HepG2 (cell line): Measurements from ENCODE around the gene PIGL. TPM values are rescaled to one million over a fixed set of nuclear protein-coding genes. Genes with fewer than 3 reads are reported as not detected.

Experiments used
- AGO1 ChIP-seq: fragments of 200-400 bp; formaldehyde crosslinking; IDR thresholded peaks from 2 replicates; pipeline ENCODE4 v1.6.1; 2017; ENCODE audit warnings: mild to moderate bottlenecking, low read depth, low read length, moderate library complexity; ENCODE audit not compliant: poor library complexity, severe bottlenecking
- BORCS8-MEF2B ChIP-seq: sonication (generic); formaldehyde crosslinking; IDR thresholded peaks from 2 replicates; pipeline ENCODE4 v1.8.0; 2022; ENCODE audit warnings: mild to moderate bottlenecking, missing genetic modification reagents
- CTCF ChIP-seq: sonication (generic); formaldehyde crosslinking; IDR thresholded peaks from 2 replicates; pipeline ENCODE4 v1.5.0; 2020; ENCODE audit warnings: mild to moderate bottlenecking, missing genetic modification reagents, moderate library complexity
- HNF4A ChIP-seq: sonication (generic); formaldehyde crosslinking; IDR thresholded peaks from 2 replicates; pipeline ENCODE4 v1.4.0; 2020; ENCODE audit warnings: missing genetic modification reagents
- MTA1 ChIP-seq: sonication (generic); formaldehyde crosslinking; IDR thresholded peaks from 2 replicates; pipeline ENCODE4 v1.4.0; 2020; ENCODE audit warnings: missing genetic modification reagents, mild to moderate bottlenecking, borderline replicate concordance
- RNF219 ChIP-seq: sonication (generic); formaldehyde crosslinking; IDR thresholded peaks from 2 replicates; pipeline ENCODE4 v1.5.0; 2020; ENCODE audit warnings: mild to moderate bottlenecking, missing genetic modification reagents
- SUZ12 ChIP-seq: fragments of 150-350 bp; IDR thresholded peaks from 2 replicates; pipeline ENCODE4 v1.6.1; 2014; ENCODE audit warnings: low read depth, low read length
- TBP ChIP-seq: sonication (generic); formaldehyde crosslinking; IDR thresholded peaks from 2 replicates; pipeline ENCODE4 v1.5.0; 2020; ENCODE audit warnings: missing genetic modification reagents
- TRIM22 ChIP-seq: fragments of 450-650 bp; IDR thresholded peaks from 2 replicates; pipeline ENCODE4 v1.6.1; 2017
- ZBED4 ChIP-seq: sonication (generic); formaldehyde crosslinking; IDR thresholded peaks from 2 replicates; pipeline ENCODE4 v1.4.0; 2020; ENCODE audit warnings: missing genetic modification reagents, borderline replicate concordance
- ZMAT3 ChIP-seq: sonication (generic); formaldehyde crosslinking; conservative IDR thresholded peaks from 2 replicates; pipeline ENCODE4 v1.7.0; 2021; ENCODE audit warnings: missing genetic modification reagents
- ZNF12 ChIP-seq: sonication (generic); formaldehyde crosslinking; IDR thresholded peaks from 2 replicates; pipeline ENCODE4 v1.5.0; 2020; ENCODE audit warnings: missing genetic modification reagents
- ZNF225 ChIP-seq: sonication (generic); formaldehyde crosslinking; IDR thresholded peaks from 2 replicates; pipeline ENCODE4 v1.4.0; 2020; ENCODE audit warnings: mild to moderate bottlenecking, missing genetic modification reagents
- ZNF513 ChIP-seq: sonication (generic); formaldehyde crosslinking; conservative IDR thresholded peaks from 2 replicates; pipeline ENCODE4 v1.5.0; 2020; ENCODE audit warnings: missing genetic modification reagents
- ZNF549 ChIP-seq: sonication (generic); formaldehyde crosslinking; IDR thresholded peaks from 2 replicates; pipeline ENCODE4 v1.5.0; 2020; ENCODE audit warnings: missing genetic modification reagents
- ZNF747 ChIP-seq: sonication (generic); formaldehyde crosslinking; IDR thresholded peaks from 2 replicates; pipeline ENCODE4 v1.8.1; 2023; ENCODE audit warnings: missing genetic modification reagents, mild to moderate bottlenecking, borderline replicate concordance
- ZNF790 ChIP-seq: sonication (generic); formaldehyde crosslinking; IDR thresholded peaks from 2 replicates; pipeline ENCODE4 v1.8.0; 2022; ENCODE audit warnings: missing genetic modification reagents, mild to moderate bottlenecking, borderline replicate concordance
- polyA plus RNA-seq, 8 experiments: library from polyadenylated mRNA; depleted of rRNA in 3 of 8; stranded (reverse) in 7 of 8; unstranded in 1 of 8; fragments of >200 nt; fragmentation: Illumina TruSeq in 4 of 8; extraction: Trizol in 4 of 8; gene quantifications; 2 replicates each; pipeline versions ENCODE4 v1.2.1 to v1.2.3, GENCODE V29; 2011 to 2016; ENCODE audit warnings: low read depth in 4 of 8, missing spikeins in 1 of 8, mixed read lengths in 1 of 8; ENCODE audit not compliant: insufficient read depth in 1 of 8
- total RNA-seq, 5 experiments: library from RNA; depleted of rRNA; stranded (reverse); fragments of >200 nt; fragmentation: Illumina TruSeq; extraction: Trizol; gene quantifications; 2 replicates each; pipeline ENCODE4 v1.2.3, GENCODE V29; 2016; ENCODE audit warnings: low read depth in 1 of 5

The PIGL gene
- total and polyA plus RNA-seq, 2 of the 13 experiments (the other 11 are each of a cell fraction or from before 2014, with no cell fraction given) = 28.5 to 63.8 TPM

GRCh38 chr17:16286009-16286946 lies 69.3 kb downstream of the PIGL start (continued):
- TF ChIP-seq ZBED4 (no peak; the same call in 1 of the 2 replicates), ZNF549 (CRISPR knock-in tag) (no peak), ZNF513 (CRISPR knock-in tag) (no peak), HNF4A (CRISPR knock-in tag) (peak; percentile 97), ZNF12 (CRISPR knock-in tag) (peak; percentile 66), MTA1 (CRISPR knock-in tag) (peak; percentile 98), ZNF225 (CRISPR knock-in tag) (no peak; the same call in 1 of the 2 replicates), ZMAT3 (peak; percentile 80; the same call in 1 of the 2 replicates), CTCF (CRISPR knock-in tag) (no peak), TRIM22 (no peak), ZNF790 (no peak; the same call in 1 of the 2 replicates), SUZ12 (no peak), TBP (CRISPR knock-in tag) (no peak), ZNF747 (0 out of 2 replicates have a peak, but pooled peaks have one; percentile 53), AGO1 (no peak), BORCS8-MEF2B (peak; percentile 72), RNF219 (no peak)
